HL-60/S4 treated with retinoic acid at 250 ng/mL for 4 days and 3 days (cell line): ENCODE results near the gene GMEB2.
"Not testable (repeated sequence)": the region's sequence is repeated elsewhere in the genome, so short reads cannot be mapped to it uniquely, and the experiment has no call there.

ENCODE experiments used
- in situ Hi-C: fragments of 300-500 bp; cut with MboI; formaldehyde crosslinking; loops from 2 replicates; pipeline ENCODE4 v1.7.0; 2022; ENCODE audit warnings: low sequenced_read_pairs

GMEB2 gene

DNA sequence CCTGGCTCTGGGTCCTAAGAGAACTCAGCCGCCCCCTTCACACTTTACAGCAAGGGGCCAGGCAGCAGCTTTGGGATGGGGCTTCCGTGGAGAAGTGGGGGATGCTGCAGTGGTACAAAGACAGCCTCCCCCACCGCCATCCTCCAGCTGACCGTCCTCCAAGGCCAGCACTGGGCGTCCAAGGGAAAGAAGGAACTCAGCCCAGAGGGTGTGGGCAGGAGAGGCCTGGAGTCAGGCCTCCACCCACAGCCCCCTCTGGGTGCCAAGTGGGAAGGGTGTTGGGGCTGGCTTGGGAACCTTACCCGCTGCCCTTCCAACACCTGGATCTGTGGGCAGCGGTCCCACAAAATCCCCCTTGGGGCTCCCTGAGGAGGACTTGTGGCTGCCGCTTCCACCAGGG is 13.2 kb upstream of the GMEB2 start:
- in situ Hi-C loops = no loop called here

DNA sequence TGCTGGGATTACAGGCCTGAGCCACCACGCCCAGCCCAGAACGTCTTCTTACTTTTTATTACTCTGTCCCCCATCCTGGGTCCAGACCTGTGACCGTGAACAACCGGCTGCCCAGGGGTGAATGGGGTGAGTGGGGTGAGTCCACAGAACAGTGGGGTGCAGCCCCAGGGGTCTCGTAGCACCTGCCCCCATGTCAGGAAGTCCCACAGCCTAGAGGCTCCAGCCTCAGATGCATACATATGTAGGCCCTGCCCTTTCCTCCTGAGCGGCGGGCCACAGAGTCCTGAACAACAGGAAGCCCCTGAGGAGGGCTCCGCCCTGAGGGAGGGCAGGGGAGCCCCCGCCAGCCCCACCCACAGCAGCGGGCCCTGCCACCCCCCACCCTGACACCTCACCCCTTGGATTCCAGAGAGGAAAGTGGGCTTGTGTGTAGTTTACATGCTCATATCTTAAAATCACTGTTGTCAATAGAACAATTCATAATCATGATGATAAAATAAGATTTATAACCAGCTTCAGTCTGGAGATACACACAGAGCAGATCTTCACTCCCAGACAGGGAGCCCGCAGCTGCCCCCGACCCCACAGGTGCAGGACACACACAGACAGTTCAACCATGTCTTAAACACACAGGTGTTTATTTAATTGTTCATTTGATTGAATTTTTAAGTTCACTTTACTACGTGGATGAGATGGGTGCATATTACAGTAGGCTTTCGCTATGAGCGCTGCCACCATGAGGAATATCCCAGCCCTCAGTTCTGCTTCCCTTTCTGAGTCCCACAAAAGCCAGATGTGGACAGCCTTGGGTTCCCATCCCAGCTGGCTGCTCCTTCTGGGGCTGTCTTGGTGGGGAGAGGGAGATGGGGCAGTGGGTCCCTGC is 12.4 kb upstream of the GMEB2 start:
- in situ Hi-C loops = no loop called here

DNA sequence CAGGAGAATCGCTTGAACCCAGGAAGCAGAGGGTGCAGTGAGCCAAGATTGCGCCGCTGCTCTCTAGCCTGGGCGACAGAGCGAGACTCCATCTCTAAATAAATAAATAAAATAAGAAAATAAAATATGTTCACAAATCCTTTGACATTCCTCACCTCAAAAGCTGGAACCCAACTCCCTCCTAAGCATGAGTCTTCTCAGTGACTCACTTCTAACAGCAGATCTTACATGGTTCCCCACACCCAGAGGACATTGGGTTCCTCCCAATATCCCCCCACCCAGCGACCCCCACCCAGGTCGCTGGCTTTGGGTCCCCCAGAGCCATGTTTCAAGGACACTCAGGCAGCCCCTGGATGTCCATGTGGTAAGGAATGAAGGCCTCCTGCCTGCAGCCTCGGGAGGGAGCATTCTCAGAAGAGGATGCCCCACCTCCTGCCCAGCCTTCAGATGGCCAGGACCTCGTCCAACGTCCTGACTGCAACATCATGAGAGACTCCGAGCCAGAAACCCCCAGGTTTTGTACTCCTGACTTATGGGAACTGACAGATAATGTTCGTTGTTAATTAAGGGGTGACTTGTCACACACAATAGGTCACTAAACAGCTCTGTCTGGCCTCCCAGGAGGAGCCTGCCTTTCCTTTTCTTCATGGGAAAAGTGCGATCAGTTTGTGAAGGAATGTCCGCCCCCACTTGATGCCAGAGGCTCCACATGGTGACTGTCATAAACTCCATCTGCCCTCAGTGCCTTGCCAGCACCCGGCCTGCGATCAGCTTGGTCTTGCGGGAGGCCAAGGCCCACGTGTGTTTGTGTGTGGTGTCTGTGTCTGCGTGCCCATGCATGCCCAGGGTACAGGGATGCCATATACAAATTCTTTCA is 10.1 kb upstream of the GMEB2 start:
- in situ Hi-C loops = no loop called here

DNA sequence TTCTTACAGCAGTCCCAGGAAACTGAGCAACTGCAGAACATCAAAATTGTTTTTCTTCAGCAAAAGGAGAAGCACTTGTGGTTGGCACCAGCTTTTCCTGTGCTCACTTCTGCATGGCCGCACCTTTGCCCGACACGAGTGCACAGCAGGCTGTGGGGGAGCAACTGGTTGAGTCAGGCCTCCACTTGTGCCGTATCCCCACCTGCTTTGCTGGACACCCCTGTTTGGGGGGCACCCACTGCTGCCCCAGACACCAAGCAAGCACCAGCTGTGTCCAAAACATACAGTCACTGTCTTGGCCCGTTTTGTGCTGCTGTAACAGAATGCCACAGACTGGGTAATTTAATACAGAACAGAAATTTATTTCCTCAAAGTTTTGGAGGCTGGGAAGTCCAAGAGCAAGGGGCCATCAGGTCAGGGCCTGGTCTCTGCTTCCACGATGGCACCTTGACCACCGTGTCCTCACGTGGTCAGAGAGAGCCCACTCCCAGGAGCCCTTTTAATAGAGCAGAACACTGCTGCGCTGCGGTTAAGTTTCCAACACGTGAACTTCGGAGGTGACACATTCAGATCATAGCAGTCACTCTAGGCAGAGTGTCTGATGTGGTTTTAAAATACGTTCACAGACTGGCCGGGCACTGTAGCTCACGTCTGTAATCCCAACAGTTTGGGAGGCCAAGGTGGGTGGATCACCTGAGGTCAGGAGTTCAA is 8.7 kb upstream of the GMEB2 start:
- in situ Hi-C loops = no loop called here

DNA sequence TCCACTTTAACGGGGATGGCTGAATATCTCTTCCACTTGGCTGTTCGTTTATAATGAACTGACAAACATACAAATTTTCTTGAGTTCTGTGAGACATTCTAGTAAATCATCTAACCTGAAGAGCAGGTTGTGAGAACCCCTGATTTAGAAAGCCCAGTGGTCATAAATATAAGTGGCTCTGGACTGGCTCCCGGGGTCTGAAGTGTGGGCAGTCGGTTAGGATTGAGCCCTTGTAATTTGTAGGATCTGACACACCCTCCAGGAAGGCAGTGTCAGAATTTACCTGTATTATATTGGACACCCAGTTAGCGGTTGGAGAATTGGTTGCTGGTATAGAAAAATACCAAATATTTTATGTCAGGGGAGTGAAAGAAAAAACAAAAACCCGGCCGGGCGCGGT is 6.8 kb upstream of the GMEB2 start:
- in situ Hi-C loops = no loop called here

DNA sequence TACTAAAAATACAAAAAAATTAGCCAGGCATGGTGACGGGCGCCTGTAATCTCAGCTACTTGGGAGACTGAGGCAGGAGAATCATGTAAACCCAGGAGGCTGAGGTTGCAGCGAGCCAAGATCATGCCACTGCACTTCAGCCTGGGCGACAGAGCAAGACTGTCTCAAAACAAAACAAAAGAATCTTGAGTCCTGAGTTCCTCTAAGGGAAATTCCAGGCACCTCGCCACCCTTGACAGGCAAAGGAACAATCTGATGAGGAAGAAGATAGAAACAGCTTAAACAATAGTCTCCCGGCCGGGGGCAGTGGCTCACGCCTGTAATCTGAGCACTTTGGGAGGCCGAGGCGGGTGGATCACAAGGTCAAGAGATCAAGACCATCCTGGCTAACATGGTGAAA is 4.5 kb upstream of the GMEB2 start:
- in situ Hi-C loops = not testable (repeated sequence)

DNA sequence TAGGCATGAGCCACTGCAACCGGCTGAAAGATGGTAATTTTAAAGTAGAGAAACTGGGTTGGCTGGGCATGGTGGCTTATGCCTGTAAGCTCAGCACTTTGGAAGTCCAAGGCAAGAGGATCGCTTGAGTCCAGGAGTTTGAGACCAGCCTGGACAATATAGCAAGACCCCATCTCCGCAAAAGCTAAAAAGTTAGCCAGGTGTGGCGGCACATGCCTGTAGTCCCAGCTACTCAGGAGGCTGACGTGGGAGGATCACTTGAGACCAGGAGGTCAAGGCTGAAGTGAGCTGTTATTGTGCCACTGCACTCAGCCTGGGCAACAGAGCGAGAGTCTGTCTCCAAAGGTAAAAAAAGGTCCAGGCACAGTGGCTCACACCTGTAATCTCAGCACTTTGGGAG is 4.1 kb upstream of the GMEB2 start:
- in situ Hi-C loops = not testable (repeated sequence)

DNA sequence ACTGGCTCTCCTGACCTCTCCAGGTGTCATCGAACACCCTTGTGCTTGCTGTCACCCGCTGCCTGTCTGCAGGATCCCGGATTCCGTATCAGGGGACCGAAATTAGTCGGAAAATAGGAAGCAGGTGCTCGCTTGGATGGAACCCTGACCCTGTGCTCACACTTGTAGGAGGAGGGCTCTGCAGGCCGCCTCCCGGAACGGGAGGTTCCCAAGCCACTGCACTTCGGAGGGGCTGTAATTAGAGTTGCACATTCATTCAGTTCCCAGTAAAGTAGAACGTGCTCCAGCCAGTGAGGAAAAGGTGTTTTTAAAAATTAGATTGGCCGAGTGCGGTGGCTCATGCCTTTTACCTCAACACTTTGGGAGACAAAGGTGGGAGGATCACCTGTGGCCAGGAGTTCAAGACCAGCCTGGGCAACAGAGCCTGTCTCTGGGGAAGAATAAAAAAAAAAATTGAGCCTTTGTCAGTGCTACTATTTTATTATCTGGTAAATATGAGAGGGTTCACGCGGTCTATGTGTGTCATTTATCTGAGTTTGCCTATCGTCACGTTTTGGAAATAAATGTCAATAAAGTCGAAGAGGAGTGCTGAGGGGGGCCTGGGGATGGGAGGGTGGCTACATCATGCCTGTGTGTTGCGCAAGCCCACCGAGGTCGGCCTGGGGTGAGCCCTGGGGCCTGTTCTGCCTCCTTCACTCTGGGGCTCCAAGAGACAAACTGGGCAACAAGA is 1.5 kb upstream of the GMEB2 start:
- in situ Hi-C loops = no loop called here

DNA sequence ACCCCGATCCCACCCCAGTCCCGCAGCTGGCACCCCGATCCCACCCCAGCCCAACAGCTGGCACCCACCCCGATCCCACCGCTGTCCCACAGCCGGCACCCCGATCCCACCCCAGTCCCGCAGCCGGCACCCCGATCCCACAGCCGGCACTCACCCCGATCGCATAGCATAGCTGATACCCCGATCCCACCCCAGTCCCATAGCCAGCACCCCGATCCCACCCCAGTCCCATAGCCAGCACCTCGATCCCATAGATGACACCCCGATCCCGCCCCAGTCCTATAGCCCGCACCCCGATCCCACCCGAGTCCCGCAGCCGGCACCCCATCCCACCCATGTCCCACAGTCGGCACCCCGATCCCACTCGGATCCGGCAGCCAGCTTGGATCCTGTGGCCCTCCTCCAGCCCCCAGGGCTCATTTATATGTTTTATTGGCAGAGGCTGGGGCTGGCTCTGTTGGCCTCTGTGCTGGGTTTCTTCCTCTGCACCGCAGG is 897 bp upstream of the GMEB2 start:
- in situ Hi-C loops = no loop called here

DNA sequence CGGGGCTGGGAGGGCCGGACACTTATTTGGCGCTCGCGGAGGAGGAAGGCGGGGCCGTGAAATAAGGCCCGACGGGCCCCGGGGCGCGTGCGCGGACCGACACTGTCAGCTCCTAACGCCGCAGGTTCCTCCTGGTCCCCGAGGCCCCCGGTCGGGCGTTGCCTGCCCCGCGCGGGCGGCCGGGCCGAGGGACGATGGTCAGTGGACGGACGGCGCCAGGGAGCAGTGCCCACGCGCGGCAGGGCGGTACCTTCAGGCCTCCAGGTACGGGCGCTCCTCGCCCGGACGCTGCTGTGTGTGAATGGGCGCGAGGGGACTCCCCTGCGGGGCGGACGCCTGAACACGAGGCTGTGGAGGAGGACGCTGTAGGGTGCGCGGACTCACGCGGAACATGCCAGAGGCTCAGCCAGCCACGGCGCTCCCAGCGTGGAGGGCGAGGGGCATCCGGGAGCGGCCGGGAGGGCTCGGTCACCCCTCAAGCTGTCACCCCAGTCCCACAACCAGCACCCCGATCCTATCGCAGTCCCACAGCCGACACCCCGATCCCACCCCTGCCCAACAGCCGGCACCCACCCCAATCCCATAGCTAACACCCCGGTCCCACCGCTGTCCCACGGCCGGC is 339 bp upstream of the GMEB2 start:
- in situ Hi-C loops = no loop called here

DNA sequence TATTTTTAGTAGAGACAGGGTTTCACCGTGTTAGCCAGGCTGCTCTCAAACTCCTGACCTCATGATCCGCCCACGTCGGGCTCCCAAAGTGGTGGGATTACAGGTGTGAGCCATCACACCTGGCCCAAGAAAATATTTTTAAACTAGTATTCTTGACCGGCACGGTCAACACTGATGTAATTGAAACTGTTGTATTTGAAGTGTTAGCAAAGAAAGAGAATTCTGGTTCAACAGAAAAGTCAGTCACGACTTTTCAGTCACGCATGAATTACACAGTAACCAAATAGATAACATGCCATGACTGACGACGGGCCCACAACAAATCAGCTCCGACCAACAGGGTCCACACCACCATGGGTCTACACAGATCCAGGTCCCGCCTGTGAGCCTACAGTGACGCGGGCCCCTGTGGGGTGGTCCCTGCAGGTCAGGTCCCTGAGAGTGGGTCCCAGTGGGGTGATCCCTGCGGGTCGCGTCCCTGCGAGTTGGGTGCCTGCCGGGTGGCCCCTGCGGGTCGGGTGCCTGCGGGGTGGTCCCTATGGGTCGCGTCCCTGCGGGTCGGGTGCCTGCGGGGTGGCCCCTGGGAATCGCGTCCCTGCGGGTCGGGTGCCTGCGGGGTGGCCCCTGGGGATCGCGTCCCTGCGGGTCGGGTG is 1.0 kb downstream of the GMEB2 start:
- in situ Hi-C loops = no loop called here

DNA sequence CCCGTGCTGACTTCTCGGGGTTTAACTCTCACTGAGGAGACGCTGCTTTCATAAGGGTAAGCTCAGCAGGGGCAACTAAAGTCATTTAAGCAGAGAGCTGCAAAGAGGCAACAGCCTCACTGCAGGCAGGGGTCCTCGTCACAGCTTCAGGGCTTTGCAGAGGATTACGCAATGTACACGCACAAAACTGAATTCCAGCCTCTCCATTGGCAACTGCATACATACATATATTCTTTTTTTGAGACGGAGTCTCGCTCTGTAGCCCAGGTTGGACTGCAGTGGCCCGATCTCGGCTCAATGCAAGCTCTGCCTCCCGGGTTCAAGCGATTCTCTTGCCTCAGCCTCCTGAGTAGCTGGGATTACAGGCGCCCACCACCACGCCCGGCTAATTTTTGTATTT is 2.4 kb downstream of the GMEB2 start:
- in situ Hi-C loops = no loop called here

DNA sequence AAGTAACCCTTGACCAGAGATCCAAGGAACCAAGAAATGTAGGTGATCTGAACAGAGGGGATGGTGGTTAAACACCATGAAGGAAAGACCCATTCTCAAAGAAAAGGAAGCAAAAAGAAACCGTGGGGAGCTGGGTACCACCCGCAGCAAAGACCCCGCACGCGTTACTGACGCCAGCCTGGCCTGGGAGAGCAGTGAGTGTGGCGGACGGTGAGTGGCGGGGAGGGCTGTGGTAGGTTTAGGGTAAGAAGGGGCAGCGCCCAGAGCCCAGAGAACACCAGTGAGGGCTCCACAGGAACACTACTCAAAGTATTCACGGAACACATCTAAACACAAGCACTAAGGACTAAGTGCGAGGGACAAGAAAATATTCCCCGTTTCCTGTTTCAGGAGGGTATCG is 4.2 kb downstream of the GMEB2 start:
- in situ Hi-C loops = no loop called here

DNA sequence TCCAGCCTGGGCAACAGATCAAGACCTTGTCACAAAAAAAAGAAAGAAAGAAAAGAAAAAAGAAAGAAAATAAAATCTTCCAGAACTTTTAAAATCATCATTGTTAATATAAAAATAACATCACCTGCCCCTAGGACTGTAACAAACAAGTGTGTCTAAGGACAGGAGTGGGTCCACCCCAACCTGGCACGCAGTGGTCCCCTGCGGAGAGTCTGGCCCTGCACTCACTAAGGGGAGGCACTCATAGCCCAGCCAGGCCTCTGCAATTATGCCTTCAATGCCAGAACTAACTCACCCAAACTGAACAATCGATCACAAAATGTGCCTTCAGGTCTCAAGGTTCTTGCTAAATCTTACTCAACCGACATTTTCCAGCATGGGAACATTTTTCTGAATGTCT is 4.8 kb downstream of the GMEB2 start:
- in situ Hi-C loops = no loop called here

DNA sequence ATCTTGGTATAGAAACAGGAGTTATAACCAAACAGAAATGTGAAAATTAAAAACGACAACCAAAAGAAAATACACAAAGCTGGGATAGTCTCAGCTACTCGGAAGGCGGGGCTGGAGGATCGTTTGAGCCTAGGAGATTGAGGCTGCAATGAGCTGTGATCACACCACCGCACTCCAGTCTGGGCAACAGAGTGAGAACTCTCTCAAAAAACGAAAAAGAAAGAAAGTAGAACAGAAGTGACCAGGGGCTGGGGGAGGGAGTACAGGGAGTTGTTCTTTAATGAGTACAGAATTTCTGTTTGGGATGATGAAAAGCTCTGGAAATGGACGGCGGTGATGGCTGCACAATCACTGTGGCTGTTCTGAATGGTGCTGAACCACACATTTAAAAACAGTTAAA is 5.9 kb downstream of the GMEB2 start:
- in situ Hi-C loops = no loop called here

DNA sequence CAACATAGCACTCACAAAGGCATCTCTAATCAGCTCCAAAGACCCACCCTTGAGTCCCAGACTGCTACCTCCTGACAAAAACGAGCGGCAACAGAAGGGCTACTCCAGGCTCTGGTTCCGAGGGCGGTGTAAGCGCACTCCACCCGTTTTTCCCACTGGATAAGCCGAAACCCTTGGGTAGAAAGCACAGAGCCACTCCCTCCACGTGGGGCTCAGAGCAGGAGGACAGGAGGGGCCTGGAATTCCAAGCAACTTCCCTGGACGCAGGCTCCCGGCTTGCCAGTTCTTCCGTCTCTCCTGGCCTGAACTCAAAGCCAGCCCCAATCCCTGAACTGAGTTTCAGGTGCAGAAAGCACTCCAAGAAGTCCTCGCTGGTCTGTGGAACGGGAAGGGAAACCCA is 7.4 kb downstream of the GMEB2 start:
- in situ Hi-C loops = no loop called here

DNA sequence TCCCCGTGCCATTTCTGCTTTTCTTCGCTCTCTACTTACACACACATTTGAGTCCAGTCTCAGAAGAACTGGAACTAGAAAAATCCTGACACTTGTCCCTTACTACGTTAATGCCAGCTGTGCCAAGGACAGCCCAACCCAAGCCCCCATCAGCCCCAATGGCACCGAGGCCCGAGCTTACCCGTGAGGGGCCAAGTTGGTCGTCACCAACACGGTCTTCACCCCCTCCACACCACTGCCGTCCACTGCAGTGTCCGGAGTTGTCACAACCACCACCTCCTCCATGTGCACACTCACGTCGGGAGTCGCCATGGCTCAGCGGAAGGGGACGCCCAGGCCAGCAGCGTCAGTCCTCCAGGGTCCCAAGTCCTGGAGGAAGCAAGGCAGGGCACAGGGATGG is 7.8 kb downstream of the GMEB2 start:
- in situ Hi-C loops = no loop called here

DNA sequence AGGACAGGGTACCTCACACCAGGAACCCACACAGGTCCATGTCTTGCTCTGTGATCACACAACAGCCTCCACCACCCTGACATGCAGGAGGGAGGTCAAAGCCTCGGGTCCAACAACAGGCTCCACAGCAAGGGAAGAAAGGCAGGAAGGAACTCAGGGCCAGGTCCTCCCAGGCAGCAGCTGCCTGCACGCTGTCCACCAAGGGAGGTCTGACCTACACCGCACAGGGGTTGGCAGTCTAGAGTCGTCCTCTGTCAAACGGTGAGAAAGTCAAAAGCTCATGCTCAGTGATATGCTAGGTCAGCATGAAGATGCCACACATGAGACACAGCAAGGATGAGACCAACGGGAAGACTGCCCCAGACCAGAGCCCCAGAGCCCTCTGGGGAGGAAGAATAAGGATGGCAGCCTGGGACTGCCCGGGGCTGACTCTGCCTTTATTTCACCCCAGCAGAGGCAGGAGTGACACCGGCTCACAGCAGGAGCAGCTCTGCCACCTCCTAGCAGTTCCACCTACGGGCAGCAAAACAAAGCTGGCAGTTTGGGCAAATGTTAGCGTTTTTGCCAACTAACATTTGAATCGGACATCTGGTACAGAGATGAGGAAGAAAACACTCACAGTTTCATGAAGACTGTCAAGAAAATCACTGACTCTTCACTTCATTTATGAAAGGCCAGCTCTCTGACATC is 8.5 kb downstream of the GMEB2 start:
- in situ Hi-C loops = no loop called here

DNA sequence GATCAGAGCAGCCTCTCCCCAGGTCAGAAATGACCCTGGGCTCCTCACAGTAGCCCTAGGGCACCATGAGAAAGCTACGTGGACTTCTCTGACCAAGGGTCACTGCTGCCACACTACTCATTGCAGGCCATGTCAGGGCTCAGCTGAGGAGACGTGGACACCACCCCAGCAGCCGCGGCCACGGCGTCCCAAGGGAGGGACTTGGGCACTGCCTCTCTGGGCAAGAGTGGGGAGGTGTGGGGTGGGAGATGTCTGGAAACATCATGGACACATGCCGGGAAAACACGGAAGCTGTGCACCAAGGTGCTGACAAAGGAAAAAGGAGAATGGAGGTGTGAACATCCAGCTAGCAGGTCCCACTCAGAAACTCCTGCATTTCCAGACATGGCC is 9.0 kb downstream of the GMEB2 start:
- in situ Hi-C loops = no loop called here
